Suppressor macrophage treated with lipopolysaccharide for 4 hours (primary cell): ENCODE measurements around the gene FUT8.

Experiments
- DNase-seq: peaks from one replicate; pipeline ENCODE4 v3.0.0-alpha.2; 2020

FUT8 gene

GRCh38 chr14:65560340-65561027 is 148.0 kb downstream of the FUT8 start:
- DNase-seq: no peak

DNA sequence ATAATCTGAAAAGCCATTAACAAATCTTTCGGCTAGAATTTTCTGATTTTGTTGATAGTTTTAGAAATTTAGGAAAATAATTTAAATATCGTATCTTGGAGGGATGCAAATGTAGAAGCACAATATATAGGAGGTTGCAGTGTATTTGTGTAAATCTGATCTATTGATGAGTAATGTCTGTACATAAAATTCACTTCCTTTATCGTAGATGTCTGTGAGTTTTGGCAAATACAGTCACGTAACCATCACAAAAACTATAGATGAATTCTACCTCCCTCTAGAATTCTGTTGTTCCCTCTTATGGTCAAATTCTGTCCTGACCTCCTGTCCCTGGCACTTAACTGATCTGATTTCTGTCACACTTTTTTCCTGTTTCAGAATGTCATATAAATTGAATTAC is 151.8 kb downstream of the FUT8 start:
- no peak for DNase-seq

GRCh38 chr14:65565948-65566347 is 153.4 kb downstream of the FUT8 start:
- no peak for DNase-seq

- DNase-seq: no peak
Measured at GRCh38 chr14:65566820-65567522, 154.4 kb downstream of the FUT8 start.

GRCh38 chr14:65574611-65575010 is 162.1 kb downstream of the FUT8 start:
- no peak for DNase-seq

GRCh38 chr14:65575389-65575788 is 162.9 kb downstream of the FUT8 start:
- no peak for DNase-seq

- no peak for DNase-seq
Measured at GRCh38 chr14:65580973-65581372, 168.4 kb downstream of the FUT8 start.

- DNase-seq: no peak
Measured at GRCh38 chr14:65581378-65581777, 168.8 kb downstream of the FUT8 start.

GRCh38 chr14:65581799-65582198 is 169.3 kb downstream of the FUT8 start:
- no peak for DNase-seq

- DNase-seq: no peak
Measured at GRCh38 chr14:65585216-65585615, 172.7 kb downstream of the FUT8 start.

- no peak for DNase-seq
Measured at GRCh38 chr14:65588426-65589140, 176.1 kb downstream of the FUT8 start.

DNA sequence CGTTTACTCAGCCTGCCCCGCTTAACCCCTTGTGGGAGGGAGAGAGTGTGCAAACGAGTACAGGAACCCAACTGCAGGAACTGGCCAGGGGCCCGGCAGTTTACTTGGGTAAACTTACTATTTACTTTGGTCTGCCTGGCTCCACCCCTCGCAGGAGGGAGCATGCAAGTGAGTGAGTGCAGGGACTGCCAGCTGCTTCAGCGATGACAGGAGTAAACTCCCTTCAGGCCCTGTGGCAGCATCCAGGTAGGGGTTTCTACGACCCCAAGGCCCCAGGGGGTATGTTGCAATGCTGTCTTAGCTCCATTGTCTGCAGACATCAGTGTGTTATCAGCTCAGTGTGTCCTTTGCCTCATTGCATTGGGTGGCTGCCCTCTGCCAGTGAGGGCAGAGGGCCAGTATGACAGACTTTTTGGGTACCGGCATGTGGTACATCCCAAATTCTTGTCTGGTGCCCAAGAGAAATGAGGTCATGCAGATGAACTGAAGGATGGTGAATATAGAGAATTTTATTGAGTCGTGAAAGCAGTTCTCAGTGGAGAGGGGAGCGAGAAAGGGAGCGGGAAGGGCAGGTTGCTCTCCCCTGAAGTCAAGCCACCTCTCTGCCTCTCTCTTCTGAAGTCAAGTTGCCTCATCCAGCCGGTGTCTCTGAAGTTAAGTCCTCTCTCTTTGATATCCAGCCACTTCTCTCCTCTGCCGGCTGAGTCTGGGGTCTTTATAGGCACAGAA is 181.8 kb downstream of the FUT8 start:
- no peak for DNase-seq

DNA sequence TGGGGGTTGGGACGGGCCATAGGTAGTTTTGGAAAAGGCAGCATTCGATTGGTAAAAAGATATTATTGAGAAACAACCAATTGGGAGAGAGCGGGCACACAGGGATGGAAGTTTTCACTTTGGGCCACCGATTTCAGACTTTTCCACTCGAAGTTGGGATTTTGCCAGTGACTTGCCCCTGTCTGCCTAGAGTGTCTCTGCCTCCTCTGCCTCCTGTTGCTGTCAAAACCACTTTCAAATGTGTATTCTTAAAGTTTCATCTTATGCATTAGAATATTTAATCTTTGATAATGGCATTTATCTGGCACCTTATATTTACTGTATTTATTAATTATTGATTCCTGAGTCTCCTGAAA is 182.3 kb downstream of the FUT8 start:
- DNase-seq: no peak

DNA sequence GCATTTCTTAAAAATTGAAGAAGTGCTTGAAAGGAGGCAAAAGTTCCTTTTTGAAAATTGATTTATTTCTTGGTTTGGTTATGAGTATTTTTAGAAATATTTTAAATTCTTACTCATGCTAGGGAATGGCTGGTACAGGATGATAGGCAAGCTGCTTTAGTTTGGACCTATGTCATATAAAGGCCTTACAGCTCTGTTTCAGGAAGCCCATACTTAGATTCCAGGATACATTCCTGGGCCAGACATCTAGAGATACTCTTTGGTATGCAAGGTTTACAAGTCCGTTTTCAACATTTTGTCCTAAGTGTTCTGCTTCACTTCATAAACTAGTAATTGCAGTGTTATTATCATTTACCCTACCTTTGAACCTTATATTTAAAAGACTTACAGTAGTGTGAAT is 186.8 kb downstream of the FUT8 start:
- DNase-seq: no peak

GRCh38 chr14:65600742-65601141 is 188.2 kb downstream of the FUT8 start:
- DNase-seq: no peak

GRCh38 chr14:65604535-65604934 is 192.0 kb downstream of the FUT8 start:
- DNase-seq: no peak

DNA sequence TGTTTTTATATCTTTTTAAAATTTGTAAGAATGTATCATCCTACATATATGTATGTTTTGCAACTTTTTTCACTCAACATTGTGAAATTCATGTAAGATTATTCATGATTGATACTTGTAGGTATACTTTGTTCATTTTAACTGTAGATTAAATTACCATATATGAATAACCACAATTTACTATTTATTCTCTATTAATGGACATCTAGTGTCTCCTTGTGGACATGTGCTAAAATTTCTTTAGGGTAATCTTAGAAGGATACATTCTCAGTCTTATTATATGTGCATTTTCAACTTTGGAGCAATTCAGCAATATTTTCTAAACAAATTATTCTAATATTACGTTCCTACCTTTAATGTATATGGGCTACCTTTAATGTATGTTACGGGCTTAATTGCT is 192.4 kb downstream of the FUT8 start:
- no peak for DNase-seq

- DNase-seq: no peak
Measured at GRCh38 chr14:65606460-65606859, 193.9 kb downstream of the FUT8 start.

DNA sequence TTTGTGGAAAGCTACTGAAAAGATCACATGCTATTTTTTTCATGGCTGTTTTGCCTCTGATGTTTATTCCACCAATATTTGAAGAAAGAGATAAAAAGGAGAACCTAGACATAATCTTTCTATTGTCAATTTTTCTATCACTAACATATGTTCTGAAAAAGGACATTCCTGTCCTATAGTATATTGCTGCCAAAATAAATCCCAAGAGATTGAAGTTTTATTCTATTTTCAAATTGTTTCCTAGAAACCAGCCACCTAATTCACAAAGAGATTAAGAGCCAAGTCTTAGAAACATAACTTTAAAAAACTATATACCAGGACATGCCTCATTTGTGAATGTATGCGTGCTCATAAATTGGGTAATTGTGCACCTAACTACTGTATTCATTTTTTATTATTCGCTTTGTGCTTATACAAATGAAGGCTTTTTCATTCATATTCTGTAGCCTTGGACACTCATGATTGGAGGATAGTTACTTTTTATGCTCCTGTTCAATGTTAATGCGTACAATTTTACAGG is 200.7 kb downstream of the FUT8 start:
- DNase-seq: no peak

- DNase-seq: no peak
Measured at GRCh38 chr14:65618996-65619395, 206.5 kb downstream of the FUT8 start.

DNA sequence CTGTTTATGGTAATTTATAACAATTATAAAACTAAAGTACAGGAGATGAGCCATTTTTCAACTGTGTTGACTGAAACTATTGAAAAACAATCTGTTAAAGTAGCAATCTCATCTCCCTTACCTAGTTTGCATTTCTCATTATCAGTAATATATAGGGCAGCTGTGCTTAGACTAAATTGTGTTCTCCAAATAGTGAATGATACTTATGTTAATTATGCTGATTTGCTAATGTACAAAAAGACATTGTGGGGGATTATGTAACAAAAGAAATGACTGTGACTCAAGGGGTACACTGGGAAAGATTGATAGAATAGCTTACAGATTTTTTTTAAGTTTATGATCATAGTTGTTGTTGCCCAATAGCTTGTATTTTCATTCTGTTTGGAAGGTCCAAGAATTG is 207.7 kb downstream of the FUT8 start:
- no peak for DNase-seq

DNA sequence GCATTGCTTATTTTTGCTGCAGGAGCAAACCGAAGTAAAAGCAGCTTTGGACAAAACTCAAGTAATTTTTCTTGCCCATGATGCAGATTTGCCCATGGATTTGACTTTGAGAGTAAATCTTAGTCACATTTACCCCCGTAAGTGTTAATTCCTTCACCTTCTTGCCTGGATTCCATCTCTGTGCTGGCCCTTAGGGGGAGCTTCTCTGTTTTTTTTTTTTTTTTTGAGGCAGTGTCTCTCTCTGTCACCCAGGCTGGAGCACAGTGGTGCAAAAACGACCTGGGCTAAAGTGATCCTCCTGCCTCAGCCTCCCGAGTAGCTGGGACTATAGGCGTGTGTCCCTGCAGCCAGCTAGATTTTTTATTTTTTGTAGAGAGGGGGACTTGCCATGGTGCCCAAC is 210.2 kb downstream of the FUT8 start:
- DNase-seq: no peak

GRCh38 chr14:65623759-65624158 is 211.2 kb downstream of the FUT8 start:
- DNase-seq: no peak
